Measurements from ENCODE around the gene TMEM273.
"Not testable (repeated sequence)": the region's sequence is repeated elsewhere in the genome, so short reads cannot be mapped to it uniquely, and the experiment has no call there.

Gene TMEM273

GRCh38 chr10:49207936-49208487 lies 19.8 kb upstream of the TMEM273 start:
- DNase-seq (ENCODE audit: low read depth), result no peak
- TF ChIP-seq, protein P1, sequence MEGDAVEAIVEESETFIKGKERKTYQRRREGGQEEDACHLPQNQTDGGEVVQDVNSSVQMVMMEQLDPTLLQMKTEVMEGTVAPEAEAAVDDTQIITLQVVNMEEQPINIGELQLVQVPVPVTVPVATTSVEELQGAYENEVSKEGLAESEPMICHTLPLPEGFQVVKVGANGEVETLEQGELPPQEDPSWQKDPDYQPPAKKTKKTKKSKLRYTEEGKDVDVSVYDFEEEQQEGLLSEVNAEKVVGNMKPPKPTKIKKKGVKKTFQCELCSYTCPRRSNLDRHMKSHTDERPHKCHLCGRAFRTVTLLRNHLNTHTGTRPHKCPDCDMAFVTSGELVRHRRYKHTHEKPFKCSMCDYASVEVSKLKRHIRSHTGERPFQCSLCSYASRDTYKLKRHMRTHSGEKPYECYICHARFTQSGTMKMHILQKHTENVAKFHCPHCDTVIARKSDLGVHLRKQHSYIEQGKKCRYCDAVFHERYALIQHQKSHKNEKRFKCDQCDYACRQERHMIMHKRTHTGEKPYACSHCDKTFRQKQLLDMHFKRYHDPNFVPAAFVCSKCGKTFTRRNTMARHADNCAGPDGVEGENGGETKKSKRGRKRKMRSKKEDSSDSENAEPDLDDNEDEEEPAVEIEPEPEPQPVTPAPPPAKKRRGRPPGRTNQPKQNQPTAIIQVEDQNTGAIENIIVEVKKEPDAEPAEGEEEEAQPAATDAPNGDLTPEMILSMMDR (conservative IDR thresholded peaks at IDR 0.05; ENCODE audit: low read depth, low read length), result no peak
- H3K4me3 ChIP-seq (ENCODE audit: low read depth, low read length), result no peak overlapping the region

DNA sequence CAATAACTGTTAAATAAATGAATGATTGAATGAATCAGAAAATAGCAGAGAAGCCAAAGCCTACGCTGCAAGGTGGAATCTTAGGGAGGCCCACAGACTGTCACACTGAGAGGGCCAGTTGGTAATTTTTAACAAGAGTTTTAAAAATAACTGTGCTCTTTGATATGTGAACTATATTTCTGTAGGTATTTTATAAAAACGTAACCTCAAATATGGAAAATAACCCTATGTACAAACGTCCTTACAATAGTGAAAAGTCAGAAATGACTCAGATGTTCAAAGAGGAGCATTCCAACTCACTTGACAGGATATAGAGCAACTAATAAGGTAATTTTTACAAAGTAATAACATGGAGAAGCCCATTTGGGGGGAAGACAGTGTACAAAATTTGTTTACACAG lies 18.9 kb upstream of the TMEM273 start:
- DNase-seq (ENCODE audit: low read depth), result no peak
- TF ChIP-seq, protein P1 (conservative IDR thresholded peaks at IDR 0.05; ENCODE audit: low read depth, low read length), result no peak
- no peak overlapping the region for H3K4me3 ChIP-seq (ENCODE audit: low read depth, low read length)

- TF ChIP-seq, protein P1 (conservative IDR thresholded peaks at IDR 0.05; ENCODE audit: low read depth, low read length), result no peak
- no peak for DNase-seq (ENCODE audit: low read depth)
- H3K4me3 ChIP-seq (ENCODE audit: low read depth, low read length), result no peak overlapping the region
These were observed 17.0 kb upstream of the TMEM273 start for GRCh38 chr10:49205206-49205605.

DNA sequence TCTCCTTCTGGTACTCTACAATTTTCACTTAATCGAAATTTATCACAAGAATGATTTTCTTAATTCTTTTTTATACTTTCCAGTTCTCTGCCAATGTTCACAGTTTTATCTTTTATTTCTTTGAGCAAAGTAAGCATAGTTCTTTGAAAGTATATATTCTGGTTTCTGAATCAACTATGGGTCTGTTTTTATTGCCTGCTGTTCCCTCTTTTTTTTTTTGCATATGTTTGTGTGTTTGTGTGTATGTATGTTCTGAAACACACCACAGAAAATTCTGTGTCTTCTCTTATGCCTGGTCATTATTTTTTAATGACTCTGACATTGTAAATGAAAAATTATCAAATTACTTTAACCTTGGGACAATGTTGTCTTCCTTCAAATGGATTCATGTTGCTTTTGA lies 15.9 kb upstream of the TMEM273 start:
- DNase-seq (ENCODE audit: low read depth), result no peak
- H3K4me3 ChIP-seq (ENCODE audit: low read depth, low read length), result no peak overlapping the region
- TF ChIP-seq, protein P1 (conservative IDR thresholded peaks at IDR 0.05; ENCODE audit: low read depth, low read length), result no peak

DNA sequence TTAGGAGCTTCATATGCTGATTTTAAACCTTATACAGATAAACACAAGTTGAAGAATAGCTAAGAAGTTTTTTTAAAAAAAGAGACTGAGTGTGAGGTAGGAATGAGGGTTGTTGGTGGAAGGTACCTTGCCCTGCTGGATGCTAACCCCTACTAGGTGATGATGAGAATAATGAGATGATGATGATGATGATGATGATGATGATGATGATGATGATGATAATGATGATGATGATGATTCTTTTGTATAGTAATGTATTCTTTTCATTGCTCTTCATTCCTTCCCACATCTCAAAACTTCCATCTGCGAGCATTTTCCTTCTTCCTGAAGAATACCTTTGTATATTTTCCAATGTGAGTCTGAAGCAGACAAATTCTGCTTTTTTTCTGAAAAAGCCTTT lies 14.1 kb upstream of the TMEM273 start:
- TF ChIP-seq, protein P1 (conservative IDR thresholded peaks at IDR 0.05; ENCODE audit: low read depth, low read length), result no peak
- DNase-seq (ENCODE audit: low read depth), result no peak
- H3K4me3 ChIP-seq (ENCODE audit: low read depth, low read length), result no peak overlapping the region

- DNase-seq (ENCODE audit: low read depth), result no peak
- TF ChIP-seq, protein P1 (conservative IDR thresholded peaks at IDR 0.05; ENCODE audit: low read depth, low read length), result no peak
- no peak overlapping the region for H3K4me3 ChIP-seq (ENCODE audit: low read depth, low read length)
These were observed 12.7 kb upstream of the TMEM273 start for GRCh38 chr10:49200854-49201253.

DNA sequence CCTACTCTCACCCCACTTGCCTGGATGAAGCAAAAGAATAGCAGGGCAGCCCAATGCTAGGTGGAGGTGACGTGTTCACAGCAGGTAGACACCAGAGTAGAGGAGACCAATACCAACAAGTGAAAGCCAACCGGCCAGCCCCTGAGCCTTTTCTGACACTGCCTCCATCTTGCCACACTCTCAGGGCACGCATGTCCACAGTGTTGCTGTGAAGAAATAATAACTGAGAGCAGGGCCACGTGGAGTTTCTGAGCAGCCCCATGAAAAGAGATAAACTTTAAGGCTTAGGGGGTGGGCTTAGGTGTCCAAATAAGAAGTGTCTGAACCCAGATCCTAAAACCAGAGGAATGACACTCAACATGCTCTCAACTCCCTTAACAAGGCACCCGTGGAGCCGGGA lies 9.0 kb upstream of the TMEM273 start:
- no peak overlapping the region for H3K4me3 ChIP-seq (ENCODE audit: low read depth, low read length)
- TF ChIP-seq, protein P1 (conservative IDR thresholded peaks at IDR 0.05; ENCODE audit: low read depth, low read length), result no peak
- DNase-seq (ENCODE audit: low read depth), result no peak

- not testable (repeated sequence) for H3K4me3 ChIP-seq (ENCODE audit: low read depth, low read length); DNase-seq (ENCODE audit: low read depth)
These were observed 7.7 kb upstream of the TMEM273 start for GRCh38 chr10:49195864-49196263.

Data from choroid plexus epithelial cell (primary cell).